HL-60 (cell line): Measurements from ENCODE around the gene NECTIN4.

Experiments used
- DNase-seq, 2 experiments: peaks; one replicate each; pipeline ENCODE4 v3.0.0-alpha.2; 2010 to 2020; ENCODE audit warnings: low read depth in 1 of 2, low spot score in 1 of 2
- H3K27ac ChIP-seq: fragments of 250-450 bp; sonication (Bioruptor Pico); replicated peaks from 2 replicates; pipeline ENCODE4 v1.5.1; 2020; ENCODE audit warnings: mild to moderate bottlenecking, moderate library complexity
- H3K27me3 ChIP-seq: fragments of 250-450 bp; sonication (Bioruptor Pico); 2 replicates; pipeline ENCODE4 v1.5.1; 2021; ENCODE audit warnings: mild to moderate bottlenecking, moderate library complexity; ENCODE audit not compliant: insufficient read depth, poor library complexity, severe bottlenecking
- H3K4me3 ChIP-seq: replicated peaks from 2 replicates; pipeline ENCODE4 v1.5.1; 2011; ENCODE audit warnings: mild to moderate bottlenecking, control low read depth, low read length; ENCODE audit not compliant: insufficient read depth
- CTCF ChIP-seq: IDR thresholded peaks from one replicate; pipeline ENCODE4 v1.5.1; 2011; ENCODE audit warnings: low read length, control low read depth, inconsistent platforms; ENCODE audit not compliant: insufficient read depth
- GABPA ChIP-seq: IDR thresholded peaks from 2 replicates; pipeline ENCODE4 v1.6.1; 2012; ENCODE audit warnings: low read depth
- POLR2AphosphoS5 ChIP-seq: IDR thresholded peaks from 2 replicates; pipeline ENCODE4 v1.6.1; 2012; ENCODE audit warnings: low read depth
- REST ChIP-seq: IDR thresholded peaks from 2 replicates; pipeline ENCODE4 v1.6.1; 2012; ENCODE audit warnings: low read depth; ENCODE audit not compliant: insufficient replicate concordance
- SPI1 ChIP-seq: IDR thresholded peaks from 2 replicates; pipeline ENCODE4 v1.6.1; 2012; ENCODE audit warnings: low read depth, mild to moderate bottlenecking, borderline replicate concordance
- long read RNA-seq: library from polyadenylated mRNA; unstranded; transcript quantifications from one replicate; pipeline ENCODE4 v2.0.0, GENCODE V29; 2020

NECTIN4 gene
- long read RNA-seq = 0 reads

DNA sequence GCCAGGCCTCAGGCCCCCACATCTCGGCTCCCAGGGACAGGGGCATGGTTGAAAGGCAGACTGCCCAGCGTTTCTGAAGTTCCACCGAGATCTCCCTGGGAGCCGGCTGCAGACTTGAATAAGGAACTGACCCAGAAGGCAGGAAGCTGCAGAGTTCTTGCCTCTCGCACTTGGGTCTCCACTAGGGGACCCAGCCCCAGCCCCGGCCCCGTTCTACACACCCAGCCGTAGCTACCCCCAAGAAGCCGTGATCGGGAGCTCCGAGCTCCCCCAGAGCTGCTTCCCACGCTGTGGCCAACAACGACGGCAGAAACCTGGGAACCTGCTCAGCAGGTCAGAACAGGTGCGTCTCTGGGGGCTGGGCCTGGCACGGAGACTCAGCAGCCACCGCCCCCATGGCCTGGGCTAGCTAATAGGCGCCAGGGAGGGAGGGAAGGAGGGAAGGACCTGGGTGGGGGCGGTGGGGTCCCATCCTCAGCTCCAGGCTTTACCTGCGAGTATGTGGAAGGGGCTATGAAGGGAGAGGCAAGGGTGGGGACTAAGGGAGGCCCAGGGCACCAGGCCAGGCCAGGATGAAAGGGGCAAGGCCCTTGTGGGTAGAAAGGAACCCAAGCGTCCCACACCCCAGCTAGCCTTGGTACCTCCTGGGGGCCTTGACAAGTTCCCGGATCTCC, at the start of gene NECTIN4:
NECTIN4 (minus strand) TSS at position 308 of the 674 bp plus-strand sequence; CDS start at position 46, 262 bp downstream.
- no peak for DNase-seq
- Histone ChIP-seq H3K27me3 (no peaks in the 10 kb centered on the region), H3K4me3 (no peak within 1 kb of the TSS), H3K27ac (no peak within 1 kb of the TSS)
- TF ChIP-seq GABPA (no peak), CTCF (no peak), POLR2AphosphoS5 (no peak), REST (no peak), SPI1 (no peak)

DNA sequence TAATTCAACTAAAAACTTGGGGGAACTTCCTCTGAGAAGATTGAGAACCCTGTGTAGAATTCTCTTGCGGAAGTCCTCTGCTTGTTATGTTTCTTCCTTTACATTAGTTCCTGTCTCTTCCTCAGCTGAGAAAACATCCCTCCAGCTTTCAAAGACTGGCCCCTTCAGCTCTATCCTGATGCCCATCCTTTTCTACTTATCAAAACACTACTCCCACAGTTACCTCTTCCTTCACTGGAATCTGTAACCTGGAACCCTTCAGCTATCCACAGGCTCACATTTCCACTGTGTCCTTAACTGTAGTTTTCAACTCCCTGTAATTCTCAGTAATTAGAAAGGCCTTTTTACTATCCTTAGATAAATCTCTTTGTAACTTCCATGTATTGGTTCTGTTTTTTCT, 49.1 kb upstream of the NECTIN4 start:
- no peak for DNase-seq
- Histone ChIP-seq H3K27ac (peak overlapping the region; percentile 36), H3K27me3 (no peaks in the 10 kb centered on the region), H3K4me3 (no peak overlapping the region)
- TF ChIP-seq POLR2AphosphoS5 (no peak), SPI1 (peak; percentile 46; the same call in 1 of the 2 replicates), GABPA (no peak)

DNA sequence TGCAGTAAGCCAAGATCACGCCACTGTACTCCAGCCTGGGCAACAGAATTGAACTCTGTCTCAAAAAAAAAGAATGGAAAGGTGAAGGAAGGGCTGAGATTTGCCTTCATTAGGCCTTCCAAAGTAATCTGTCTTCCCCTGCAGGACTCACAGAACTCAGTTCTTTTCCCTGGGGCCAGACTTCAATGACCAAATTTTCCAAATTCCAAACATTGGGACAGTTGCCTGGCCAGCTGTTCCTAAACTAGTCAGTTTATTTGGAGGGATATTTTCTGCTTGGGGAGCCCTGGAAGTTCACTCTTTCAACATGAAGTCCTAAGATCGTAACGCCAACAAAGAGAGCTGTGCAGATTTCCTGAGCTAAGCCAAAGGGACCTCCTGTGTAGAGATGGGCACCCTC, 48.5 kb upstream of the NECTIN4 start:
- H3K27me3 ChIP-seq = no peaks in the 10 kb centered on the region
- peak overlapping the region; percentile 36; the same call in 1 of the 2 replicates for H3K27ac ChIP-seq
- TF ChIP-seq POLR2AphosphoS5 (no peak), SPI1 (no peak), CTCF (no peak), REST (no peak), GABPA (no peak)

GRCh38 chr1:161133220-161133740, 43.9 kb upstream of the NECTIN4 start:
- TF ChIP-seq GABPA (no peak), REST (no peak)
- Histone ChIP-seq H3K27me3 (no peaks in the 10 kb centered on the region), H3K4me3 (peak overlapping the region; percentile 95), H3K27ac (peak overlapping the region; percentile 75)
- DNase-seq = no peak

More for the DNA sequence above, 48.5 kb upstream of the NECTIN4 start:
- H3K4me3 ChIP-seq = no peak overlapping the region
- DNase-seq = no peak
